K562 (cell line): ENCODE data around the gene PTK6. TPM values are rescaled to one million over a fixed set of nuclear protein-coding genes. Genes with fewer than 3 reads are reported as not detected.

Source experiments
- ATAC-seq: fragments of 200-7000 bp; cut with Tn5 transposase; 3 replicates; pipeline ENCODE4 v1.9.1; 2020; ENCODE audit warnings: moderate library complexity
- BruUV-seq: library from RNA; stranded (reverse); fragments of 400-500 nt; replicated peaks from 2 replicates; lab custom pipeline; 2021; lab: Mats Ljungman, UMichigan
- CTCF ChIA-PET: fragments of 300-600 bp; formaldehyde crosslinking; extraction: SDS; loops from one replicate; lab custom pipeline; 2021; ENCODE audit warnings: low intra/inter-chr PET ratio; lab: Yijun Ruan, JAX
- POLR2A ChIA-PET: fragments of 300-600, 350-650 bp; sonication (Branson Sonifier 250); formaldehyde crosslinking; extraction: SDS; loops from one replicate; lab custom pipeline; 2021; ENCODE audit warnings: antibody characterized with exemption, inconsistent platforms; lab: Yijun Ruan, JAX
- DNase-seq, 4 experiments: peaks; one replicate each; pipeline versions ENCODE4 v3.0.0 to v3.0.0-alpha.2; 2011 to 2018; ENCODE audit warnings: low spot score in 3 of 4, mixed read lengths in 3 of 4; ENCODE audit errors: extremely low read depth in 1 of 4
- FAIRE-seq: peaks from 2 replicates; lab custom pipeline; 2011; peaks lifted over from hg19 to GRCh38; lab: Jason Lieb, UNC
- H2AFZ ChIP-seq: 2 replicates; pipeline ENCODE4 v1.6.0; 2011; ENCODE audit warnings: low read depth, low read length, control low read depth, inconsistent platforms
- H3K27ac ChIP-seq: fragments of 200-600 bp; 3 replicates; pipeline ENCODE4 v1.8.0; 2011; ENCODE audit warnings: low read depth, mild to moderate bottlenecking, control low read depth, inconsistent platforms, low read length, moderate library complexity, mixed read lengths; ENCODE audit errors: extremely low read depth
- H3K27me3 ChIP-seq, 2 experiments: fragments of 300-600 bp in 1 of 2; 2 replicates in 1 of 2; 3 replicates in 1 of 2; pipeline versions ENCODE4 v1.6.0 to v1.8.0; 2011; ENCODE audit warnings: inconsistent platforms in 2 of 2, low read length in 2 of 2, mild to moderate bottlenecking in 1 of 2, mixed read lengths in 1 of 2, moderate library complexity in 1 of 2; ENCODE audit not compliant: control insufficient read depth in 2 of 2, insufficient read depth in 2 of 2
- H3K36me3 ChIP-seq: fragments of 300-600 bp; 3 replicates; pipeline ENCODE4 v1.8.0; 2011; ENCODE audit warnings: mild to moderate bottlenecking, low read length, inconsistent platforms; ENCODE audit not compliant: control insufficient read depth, insufficient read depth
- H3K4me1 ChIP-seq, 2 experiments: fragments of 200-600 bp in 1 of 2; replicated peaks in 1 of 2; 2 replicates in 1 of 2; 3 replicates in 1 of 2; pipeline versions ENCODE4 v1.5.1 to v1.8.0; 2011; ENCODE audit warnings: inconsistent platforms in 2 of 2, low read length in 2 of 2, mild to moderate bottlenecking in 1 of 2, mixed read lengths in 1 of 2, moderate library complexity in 1 of 2; ENCODE audit not compliant: control insufficient read depth in 2 of 2, insufficient read depth in 2 of 2
- H3K4me2 ChIP-seq: 2 replicates; pipeline ENCODE4 v1.6.1; 2011; ENCODE audit warnings: low read length, control low read depth, inconsistent platforms, mixed read lengths; ENCODE audit not compliant: insufficient read depth
- H3K4me3 ChIP-seq: fragments of 200-600 bp; sonication (generic), shearing (Covaris generic); 2 replicates; pipeline ENCODE4 v1.5.1; 2016; ENCODE audit warnings: control low read depth, inconsistent platforms
- H3K79me2 ChIP-seq: fragments of 200-600 bp; 3 replicates; pipeline ENCODE4 v1.8.0; 2011; ENCODE audit warnings: low read length, inconsistent platforms; ENCODE audit not compliant: control insufficient read depth, insufficient read depth
- H3K9ac ChIP-seq, 2 experiments: 2 replicates each; pipeline versions ENCODE4 v1.6.0 to v1.6.1; 2011; ENCODE audit warnings: low read depth in 2 of 2, low read length in 2 of 2, control low read depth in 1 of 2, inconsistent platforms in 1 of 2, mild to moderate bottlenecking in 1 of 2, mixed read lengths in 1 of 2; ENCODE audit not compliant: insufficient read depth in 1 of 2
- H3K9me1 ChIP-seq: one replicate; pipeline ENCODE4 v1.6.0; 2011; ENCODE audit warnings: inconsistent platforms, mild to moderate bottlenecking, low read length, moderate library complexity; ENCODE audit not compliant: control insufficient read depth, insufficient read depth
- H3K9me3 ChIP-seq: replicated peaks from 2 replicates; pipeline ENCODE4 v1.5.1; 2011; ENCODE audit warnings: low read depth, low read length, inconsistent platforms; ENCODE audit not compliant: control insufficient read depth, insufficient read depth
- H4K20me1 ChIP-seq: replicated peaks from 2 replicates; pipeline ENCODE4 v1.6.1; 2011; ENCODE audit warnings: low read length, inconsistent platforms, mixed read lengths; ENCODE audit not compliant: control insufficient read depth, insufficient read depth
- FOXP1 ChIP-seq: sonication (generic); formaldehyde crosslinking; IDR thresholded peaks from 2 replicates; pipeline ENCODE4 v1.8.0; 2022; ENCODE audit warnings: mild to moderate bottlenecking, missing genetic modification reagents
- ID3 ChIP-seq, 2 experiments: fragments of 250-450 bp in 1 of 2; fragments of 450-650 bp in 1 of 2; sonication (Bioruptor Pico) in 1 of 2; IDR thresholded peaks; 2 replicates each; pipeline versions ENCODE4 v1.6.1 to v1.8.0; 2016 to 2021; ENCODE audit warnings: mild to moderate bottlenecking in 2 of 2, moderate library complexity in 2 of 2, missing compliant biosample characterization in 1 of 2, missing genetic modification characterization in 1 of 2
- ILK ChIP-seq: fragments of 450-650 bp; IDR thresholded peaks from 2 replicates; pipeline ENCODE4 v1.6.1; 2016; ENCODE audit warnings: missing genetic modification characterization, low read depth, mild to moderate bottlenecking, missing compliant biosample characterization, moderate library complexity, borderline replicate concordance
- MCM3 ChIP-seq: fragments of 450-650 bp; IDR thresholded peaks from 2 replicates; pipeline ENCODE4 v1.6.1; 2016
- RBM25 ChIP-seq: fragments of 200-400 bp; formaldehyde crosslinking; IDR thresholded peaks from 2 replicates; pipeline ENCODE4 v1.6.1; 2018; ENCODE audit warnings: low read length, low read depth, moderate library complexity; ENCODE audit not compliant: severe bottlenecking
- SAP30 ChIP-seq: fragments of 200-600 bp; sonication (generic); IDR thresholded peaks from 2 replicates; pipeline ENCODE4 v1.6.1; 2012; ENCODE audit warnings: borderline replicate concordance, low read depth, mild to moderate bottlenecking, moderate library complexity, low read length, control low read depth, inconsistent platforms; ENCODE audit not compliant: insufficient read depth, poor library complexity, severe bottlenecking
- SMARCE1 ChIP-seq: fragments of 450-650 bp; IDR thresholded peaks from 2 replicates; pipeline ENCODE4 v1.7.1; 2016; ENCODE audit warnings: mild to moderate bottlenecking
- ZKSCAN3 ChIP-seq: fragments of 250-450 bp; sonication (Bioruptor Pico); IDR thresholded peaks from 2 replicates; pipeline ENCODE4 v1.4.0; 2020
- ZNF609 ChIP-seq: sonication (generic); formaldehyde crosslinking; IDR thresholded peaks from 2 replicates; pipeline ENCODE4 v1.8.1; 2023; ENCODE audit warnings: missing genetic modification reagents, mild to moderate bottlenecking, borderline replicate concordance
- WGBS: fragments of 100-300 bp; shearing (Covaris generic); methylation state at CpG from one replicate; pipeline ENCODE4 v1.1.6; 2016; ENCODE audit warnings: low coverage, mixed read lengths; ENCODE audit not compliant: insufficient coverage; ENCODE audit errors: missing lambda C conversion rate; 5-methylcytosine and 5-hydroxymethylcytosine counted together
- in situ Hi-C: fragments of 300-500 bp; cut with MboI; formaldehyde crosslinking; loops from 4 replicates; pipeline ENCODE4 v1.15.0; 2018; ENCODE audit warnings: inconsistent platforms, mixed read lengths
- intact Hi-C: fragments of 100-400 bp; cut with micrococcal nuclease; formaldehyde crosslinking; loops from 2 replicates; pipeline ENCODE4 v1.14.2; 2022
- polyA plus RNA-seq, 8 experiments: library from polyadenylated mRNA; depleted of rRNA in 4 of 8; stranded (reverse) in 5 of 8; unstranded in 3 of 8; fragments of >200 nt; fragmentation: Nextera tagmentation in 2 of 8; fragmentation: Illumina TruSeq in 1 of 8; extraction: Ambion mirVana in 2 of 8; extraction: Trizol in 1 of 8; gene quantifications; 2 replicates each; pipeline versions ENCODE4 v1.2.1 to v1.2.3, GENCODE V29; 2011 to 2014; ENCODE audit warnings: inconsistent platforms in 1 of 8, missing spikeins in 1 of 8
- total RNA-seq, 7 experiments: library from RNA; depleted of rRNA in 6 of 7; stranded (reverse); fragments of >200 nt in 6 of 7; fragmentation: Illumina TruSeq in 2 of 7; extraction: Trizol in 2 of 7; gene quantifications; 2 replicates each; pipeline versions ENCODE4 v1.2.1 to v1.2.3, GENCODE V29; 2011 to 2021; ENCODE audit warnings: low replicate concordance in 1 of 7

Gene PTK6
- total and polyA plus RNA-seq, 9 of the 15 experiments (the other 6 are each of a cell fraction or from before 2014, with no cell fraction given): 0.07 TPM; not detected in 8

GRCh38 chr20:63554361-63555278, 17.4 kb upstream of the PTK6 start:
- intact Hi-C loops: loop anchor here (10.0 kb wide), 1 partner anchor 310 kb away; the partner anchor contains the start of genes ABHD16B and TPD52L2
- ChIA-PET CTCF (no interaction called here), POLR2A (interaction anchor here (0.5 to 1.7 kb wide), 5 partner anchors 9 to 347 kb away, joined by 3 to 9 read pairs (median 4); partner anchors contain the start of gene GMEB2)
- in situ Hi-C loops: no loop called here
- FAIRE-seq (no peak), ATAC-seq (no peak), DNase-seq (no peak)
- H3K4me2 ChIP-seq: peak overlapping the region; percentile 54
- H3K9ac ChIP-seq: peak overlapping the region in 1 of 2 experiments; percentile 91; a peak in 2 of 4 replicates
- WGBS: 56% methylated on average over 33 of the region's 38 CpGs
- H3K9me1 ChIP-seq: no peaks in the 10 kb centered on the region
- peak overlapping the region; percentile 76; the same call in 1 of the 2 replicates for H3K4me3 ChIP-seq
- no peak overlapping the region for H3K27ac ChIP-seq
- peaks cover 15 to 67% of the 10 kb centered on the region in 2 experiments for H3K4me1 ChIP-seq
- H2AFZ ChIP-seq: 0 out of 2 replicates have a peak overlapping the region, but pooled peaks have one; percentile 22
- no peaks in the 10 kb centered on the region for H3K9me3 ChIP-seq
- no peak for TF ChIP-seq SMARCE1
- TF ChIP-seq ID3 (CRISPR knock-in tag; IDR thresholded peaks at IDR 0.05): no peak
- no peak for TF ChIP-seq ID3 (tag; IDR thresholded peaks at IDR 0.05)
- TF ChIP-seq ZKSCAN3 (CRISPR knock-in tag): no peak
- no peak for TF ChIP-seq MCM3
- no peak for TF ChIP-seq ILK
- TF ChIP-seq SAP30: no peak
- TF ChIP-seq RBM25: no peak
- no peak for TF ChIP-seq ZNF609 (CRISPR knock-in tag)
- 0 out of 2 replicates have a peak, but pooled peaks have one; percentile 15 for TF ChIP-seq FOXP1 (CRISPR knock-in tag)
- no peaks in the 10 kb centered on the region for H3K27me3 ChIP-seq
- no peaks in the 10 kb centered on the region for H4K20me1 ChIP-seq
- no TSS peak for BruUV-seq
- H3K36me3 ChIP-seq: no peaks in the 10 kb centered on the region
- no peaks in the 10 kb centered on the region for H3K79me2 ChIP-seq
